ENCODE results near the gene PAEP.

DNA sequence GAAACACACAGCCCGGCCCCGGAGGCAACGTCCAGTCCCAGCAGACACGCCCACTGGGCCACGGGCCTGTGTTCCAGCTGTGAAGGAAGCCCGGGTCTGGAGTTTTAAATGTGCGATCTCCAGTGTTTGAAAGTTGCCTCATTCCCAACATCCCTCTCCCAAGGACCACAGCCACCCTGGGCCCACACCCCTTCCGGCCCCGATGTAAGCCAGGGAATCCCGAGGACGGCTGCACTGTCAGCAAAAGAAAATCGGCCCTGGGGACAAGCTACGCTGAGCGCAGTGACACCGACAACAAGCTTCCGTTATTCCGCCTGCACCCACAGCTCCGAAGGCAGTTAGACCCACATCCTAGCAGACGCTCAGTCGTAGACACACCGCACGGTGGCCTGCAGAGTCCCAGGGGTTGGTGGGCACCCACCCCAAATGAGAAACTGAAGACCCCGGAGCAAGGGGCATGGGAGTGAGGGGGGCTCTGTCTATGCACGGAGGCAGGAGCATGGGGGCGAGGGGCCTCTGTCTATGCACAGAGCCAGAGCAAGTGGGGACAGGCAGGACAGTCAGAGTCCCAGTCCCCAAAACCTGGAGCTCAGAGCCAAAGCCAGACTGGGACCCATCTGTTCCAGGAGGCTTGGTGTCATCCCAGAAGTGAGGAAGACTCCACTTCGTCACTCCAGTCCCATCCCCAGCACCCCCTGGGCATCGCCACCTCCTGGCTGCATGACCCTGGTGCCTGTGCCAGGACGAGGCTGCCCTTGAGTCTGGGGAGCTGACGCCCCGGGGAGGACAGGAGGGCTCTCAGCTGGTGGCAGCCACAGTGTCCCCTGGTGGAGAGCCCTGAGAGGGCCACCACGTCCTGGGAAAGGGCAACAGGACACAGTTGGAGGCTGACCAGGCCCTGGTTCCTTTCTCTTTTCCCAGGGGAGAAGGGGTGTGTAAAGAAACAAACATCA is 54.4 kb downstream of the PAEP start:
- no peak for TF ChIP-seq POLR2A (IDR thresholded peaks at IDR 0.05)
- TF ChIP-seq, protein P1, sequence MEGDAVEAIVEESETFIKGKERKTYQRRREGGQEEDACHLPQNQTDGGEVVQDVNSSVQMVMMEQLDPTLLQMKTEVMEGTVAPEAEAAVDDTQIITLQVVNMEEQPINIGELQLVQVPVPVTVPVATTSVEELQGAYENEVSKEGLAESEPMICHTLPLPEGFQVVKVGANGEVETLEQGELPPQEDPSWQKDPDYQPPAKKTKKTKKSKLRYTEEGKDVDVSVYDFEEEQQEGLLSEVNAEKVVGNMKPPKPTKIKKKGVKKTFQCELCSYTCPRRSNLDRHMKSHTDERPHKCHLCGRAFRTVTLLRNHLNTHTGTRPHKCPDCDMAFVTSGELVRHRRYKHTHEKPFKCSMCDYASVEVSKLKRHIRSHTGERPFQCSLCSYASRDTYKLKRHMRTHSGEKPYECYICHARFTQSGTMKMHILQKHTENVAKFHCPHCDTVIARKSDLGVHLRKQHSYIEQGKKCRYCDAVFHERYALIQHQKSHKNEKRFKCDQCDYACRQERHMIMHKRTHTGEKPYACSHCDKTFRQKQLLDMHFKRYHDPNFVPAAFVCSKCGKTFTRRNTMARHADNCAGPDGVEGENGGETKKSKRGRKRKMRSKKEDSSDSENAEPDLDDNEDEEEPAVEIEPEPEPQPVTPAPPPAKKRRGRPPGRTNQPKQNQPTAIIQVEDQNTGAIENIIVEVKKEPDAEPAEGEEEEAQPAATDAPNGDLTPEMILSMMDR (IDR thresholded peaks at IDR 0.05), result no peak

Measured in ovary (tissue), 3 donors.